Mesenchymal stem cell (in vitro differentiated cells and primary cell): ENCODE data around the gene AK5.

Experiments used
- DNase-seq: peaks from one replicate; pipeline ENCODE4 v3.0.0-alpha.2; 2013
- H2AFZ ChIP-seq: one replicate; pipeline ENCODE4 v1.6.1; 2013; ENCODE audit warnings: low read depth, mild to moderate bottlenecking, control low read depth, inconsistent platforms, low read length, moderate library complexity
- H2AK5ac ChIP-seq: 2 replicates; pipeline ENCODE4 v1.6.1; 2013; ENCODE audit warnings: low read length, moderate library complexity, mild to moderate bottlenecking, inconsistent platforms; ENCODE audit not compliant: severe bottlenecking
- H2BK120ac ChIP-seq: one replicate; pipeline ENCODE4 v1.6.1; 2013; ENCODE audit warnings: low read depth, mild to moderate bottlenecking, inconsistent platforms, low read length, moderate library complexity
- H2BK12ac ChIP-seq, 2 experiments: one replicate each; pipeline ENCODE4 v1.6.1; 2013; ENCODE audit warnings: inconsistent platforms in 2 of 2, low read length in 2 of 2, mild to moderate bottlenecking in 2 of 2, moderate library complexity in 2 of 2, control low read depth in 1 of 2
- H2BK15ac ChIP-seq: one replicate; pipeline ENCODE4 v1.6.1; 2013; ENCODE audit warnings: mild to moderate bottlenecking, low read depth, inconsistent platforms; ENCODE audit not compliant: poor library complexity, severe bottlenecking
- H2BK5ac ChIP-seq: 2 replicates; pipeline ENCODE4 v1.6.1; 2013; ENCODE audit warnings: low read depth, mild to moderate bottlenecking, low read length, control low read depth, inconsistent platforms; ENCODE audit not compliant: poor library complexity, severe bottlenecking
- H3K14ac ChIP-seq, 2 experiments: one replicate each; pipeline ENCODE4 v1.6.1; 2013; ENCODE audit warnings: inconsistent platforms in 2 of 2, low read length in 2 of 2, control low read depth in 1 of 2, mild to moderate bottlenecking in 1 of 2, moderate library complexity in 1 of 2
- H3K18ac ChIP-seq, 2 experiments: one replicate each; pipeline ENCODE4 v1.6.1; 2013; ENCODE audit warnings: inconsistent platforms in 2 of 2, low read length in 2 of 2, control low read depth in 1 of 2, low read depth in 1 of 2, mild to moderate bottlenecking in 1 of 2
- H3K23ac ChIP-seq, 2 experiments: one replicate each; pipeline ENCODE4 v1.6.1; 2013; ENCODE audit warnings: inconsistent platforms in 2 of 2, low read length in 2 of 2, mild to moderate bottlenecking in 2 of 2, moderate library complexity in 2 of 2, control low read depth in 1 of 2
- H3K27ac ChIP-seq: 2 replicates; pipeline ENCODE4 v1.5.1; 2013; ENCODE audit warnings: mild to moderate bottlenecking, moderate library complexity, low read length, control low read depth, inconsistent platforms; ENCODE audit not compliant: poor library complexity, severe bottlenecking
- H3K27me3 ChIP-seq, 2 experiments: 2 replicates each; pipeline versions ENCODE4 v1.6.1 to v1.7.0; 2013; ENCODE audit warnings: low read length in 2 of 2, mild to moderate bottlenecking in 2 of 2, moderate library complexity in 2 of 2, control low read depth in 1 of 2, inconsistent platforms in 1 of 2; ENCODE audit not compliant: control insufficient read depth in 1 of 2, insufficient read depth in 1 of 2
- H3K36me3 ChIP-seq, 2 experiments: 2 replicates each; pipeline versions ENCODE4 v1.6.1 to v1.7.0; 2013; ENCODE audit warnings: low read length in 2 of 2, control low read depth in 1 of 2, inconsistent platforms in 1 of 2, low read depth in 1 of 2, mild to moderate bottlenecking in 1 of 2; ENCODE audit not compliant: insufficient read depth in 2 of 2, control insufficient read depth in 1 of 2
- H3K4ac ChIP-seq, 2 experiments: one replicate each; pipeline ENCODE4 v1.6.1; 2013; ENCODE audit warnings: inconsistent platforms in 2 of 2, low read length in 2 of 2, mild to moderate bottlenecking in 2 of 2, moderate library complexity in 2 of 2, control low read depth in 1 of 2, low read depth in 1 of 2
- H3K4me1 ChIP-seq: 2 replicates; pipeline ENCODE4 v1.6.1; 2013; ENCODE audit warnings: low read depth, low read length, control low read depth; ENCODE audit not compliant: control insufficient read depth, insufficient read depth
- H3K4me2 ChIP-seq: 2 replicates; pipeline ENCODE4 v1.6.1; 2013; ENCODE audit warnings: low read length, mild to moderate bottlenecking, inconsistent platforms; ENCODE audit not compliant: poor library complexity, severe bottlenecking
- H3K4me3 ChIP-seq, 2 experiments: 2 replicates each; pipeline versions ENCODE4 v1.5.1 to v1.7.0; 2013; ENCODE audit warnings: low read length in 2 of 2, mild to moderate bottlenecking in 2 of 2, control low read depth in 1 of 2, low read depth in 1 of 2; ENCODE audit not compliant: insufficient read depth in 1 of 2
- H3K79me1 ChIP-seq: replicated peaks from 2 replicates; pipeline ENCODE4 v1.6.1; 2013; ENCODE audit warnings: mild to moderate bottlenecking, control low read depth, low read length, inconsistent platforms; ENCODE audit not compliant: poor library complexity, severe bottlenecking
- H3K9ac ChIP-seq: 2 replicates; pipeline ENCODE4 v1.7.0; 2013; ENCODE audit warnings: mild to moderate bottlenecking, low read length, moderate library complexity
- H3K9me3 ChIP-seq: 2 replicates; pipeline ENCODE4 v1.7.0; 2013; ENCODE audit warnings: mild to moderate bottlenecking, low read length; ENCODE audit not compliant: control insufficient read depth
- H4K8ac ChIP-seq: one replicate; pipeline ENCODE4 v1.6.1; 2013; ENCODE audit warnings: inconsistent platforms, mild to moderate bottlenecking, low read length, moderate library complexity
- H4K91ac ChIP-seq: one replicate; pipeline ENCODE4 v1.6.1; 2013; ENCODE audit warnings: mild to moderate bottlenecking, low read length, inconsistent platforms
- WGBS: methylation state at CpG from one replicate; pipeline ENCODE4 v1.1.7; 2013; ENCODE audit warnings: mixed read lengths; 5-methylcytosine and 5-hydroxymethylcytosine counted together

Gene AK5

DNA sequence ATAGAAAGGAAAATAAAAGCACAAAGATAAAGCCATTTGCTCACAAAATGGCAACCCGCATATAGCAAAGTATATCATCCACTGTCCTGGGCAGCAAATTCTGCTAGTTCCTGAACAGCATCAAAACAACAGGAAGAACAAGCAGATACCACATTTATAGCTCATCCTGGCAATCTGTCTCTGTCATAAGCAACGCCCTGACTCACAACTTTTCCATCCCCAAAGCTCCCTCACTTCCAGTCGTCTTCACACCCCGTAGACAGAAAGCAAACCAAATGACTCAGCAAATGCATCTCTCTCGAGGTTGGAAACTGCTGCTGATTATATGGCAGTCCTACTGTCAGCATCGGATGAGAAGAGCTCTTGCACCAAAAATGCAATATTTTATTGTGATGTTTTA lies 65.8 kb downstream of the AK5 start:
- no peak overlapping the region for H2AK5ac ChIP-seq
- no peak overlapping the region for H2BK5ac ChIP-seq
- peaks cover 7% of the 10 kb centered on the region for H3K79me1 ChIP-seq
- WGBS: 1% methylated on average over 5 of the region's 6 CpGs
- H3K36me3 ChIP-seq: peaks cover 0 to 2% of the 10 kb centered on the region in 2 experiments
- peak; percentile 96 for DNase-seq
- H3K4ac ChIP-seq: peak overlapping the region in 1 of 2 experiments; percentile 30
- no peak overlapping the region for H4K8ac ChIP-seq
- no peak overlapping the region for H2AFZ ChIP-seq
- H3K23ac ChIP-seq: no peak overlapping the region
- no peak overlapping the region for H3K4me2 ChIP-seq
- peak overlapping the region; percentile 62 for H3K27ac ChIP-seq
- peak overlapping the region in 1 of 2 experiments; percentile 7 for H3K18ac ChIP-seq
- no peak overlapping the region for H2BK120ac ChIP-seq
- H2BK12ac ChIP-seq: no peak overlapping the region
- H2BK15ac ChIP-seq: no peak overlapping the region
- peak overlapping the region; percentile 2 for H3K9ac ChIP-seq
- H4K91ac ChIP-seq: no peak overlapping the region
- H3K27me3 ChIP-seq: no peaks in the 10 kb centered on the region
- H3K4me1 ChIP-seq: no peaks in the 10 kb centered on the region
- H3K4me3 ChIP-seq: no peak overlapping the region
- H3K14ac ChIP-seq: no peak overlapping the region
- H3K9me3 ChIP-seq: no peaks in the 10 kb centered on the region

DNA sequence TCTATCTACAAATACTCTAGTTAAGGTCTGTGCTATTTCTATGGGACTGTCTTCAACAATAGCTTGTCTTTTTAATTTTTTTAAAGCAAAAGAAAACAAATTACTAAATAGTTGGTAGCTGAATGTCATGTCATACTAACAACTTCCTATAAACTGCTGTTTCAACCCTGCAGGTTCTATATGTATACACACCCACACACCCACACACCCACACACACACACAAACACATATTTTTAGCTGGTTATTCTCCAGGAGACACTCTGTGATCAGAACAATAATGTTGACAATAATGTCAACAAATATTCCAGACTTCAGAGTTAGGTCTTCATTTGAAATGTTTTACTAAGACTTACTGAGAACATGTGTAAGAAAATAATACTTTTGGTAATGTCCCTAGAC lies 66.7 kb downstream of the AK5 start:
- no peak overlapping the region for H2AFZ ChIP-seq
- no peak overlapping the region for H3K27ac ChIP-seq
- H4K8ac ChIP-seq: no peak overlapping the region
- no peaks in the 10 kb centered on the region for H3K27me3 ChIP-seq
- no peak for DNase-seq
- H3K9ac ChIP-seq: no peak overlapping the region
- H3K23ac ChIP-seq: no peak overlapping the region
- no peak overlapping the region for H4K91ac ChIP-seq
- no peak overlapping the region for H3K14ac ChIP-seq
- H2BK15ac ChIP-seq: no peak overlapping the region
- no peak overlapping the region for H2BK5ac ChIP-seq
- H3K79me1 ChIP-seq: peaks cover 7% of the 10 kb centered on the region
- no peak overlapping the region for H3K4me3 ChIP-seq
- no peaks in the 10 kb centered on the region for H3K9me3 ChIP-seq
- H3K18ac ChIP-seq: peak overlapping the region in 1 of 2 experiments; percentile 61
- H3K36me3 ChIP-seq: peaks cover 0 to 3% of the 10 kb centered on the region in 2 experiments
- no peak overlapping the region for H2BK12ac ChIP-seq
- H3K4ac ChIP-seq: no peak overlapping the region
- no peak overlapping the region for H2AK5ac ChIP-seq
- H3K4me2 ChIP-seq: no peak overlapping the region
- no peaks in the 10 kb centered on the region for H3K4me1 ChIP-seq
- no peak overlapping the region for H2BK120ac ChIP-seq

DNA sequence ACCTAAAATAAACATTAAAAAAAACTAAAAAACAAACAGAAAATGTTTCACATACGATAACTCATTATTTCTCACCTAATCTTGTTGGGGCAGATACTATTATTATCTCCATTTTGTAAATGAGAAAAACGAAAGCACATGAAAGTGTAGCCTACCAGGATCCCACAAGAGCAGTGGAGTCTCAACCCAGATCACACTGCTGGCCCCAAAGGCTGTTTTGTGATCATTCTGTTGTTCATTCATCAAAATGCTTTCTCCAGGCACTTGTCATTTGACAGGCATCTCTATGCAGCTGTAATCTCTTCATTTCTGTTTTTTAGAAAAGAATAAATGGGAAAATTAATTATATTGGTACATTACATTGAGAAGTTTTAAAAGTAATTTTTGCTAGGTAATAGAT lies 67.5 kb downstream of the AK5 start:
- no peak overlapping the region for H2BK15ac ChIP-seq
- 95% methylated on average over 2 of the region's 2 CpGs for whole genome bisulfite sequencing
- H3K79me1 ChIP-seq: peaks cover 9% of the 10 kb centered on the region
- H4K8ac ChIP-seq: no peak overlapping the region
- H2AFZ ChIP-seq: no peak overlapping the region
- H3K23ac ChIP-seq: no peak overlapping the region
- no peak overlapping the region for H3K14ac ChIP-seq
- H3K4ac ChIP-seq: no peak overlapping the region
- DNase-seq: no peak
- no peak overlapping the region for H3K4me3 ChIP-seq
- H2BK5ac ChIP-seq: no peak overlapping the region
- peaks cover 0 to 5% of the 10 kb centered on the region in 2 experiments for H3K36me3 ChIP-seq
- no peak overlapping the region for H3K9ac ChIP-seq
- H3K4me2 ChIP-seq: no peak overlapping the region
- H3K4me1 ChIP-seq: no peaks in the 10 kb centered on the region
- H4K91ac ChIP-seq: no peak overlapping the region
- no peak overlapping the region for H3K18ac ChIP-seq
- H3K27ac ChIP-seq: no peak overlapping the region
- no peaks in the 10 kb centered on the region for H3K9me3 ChIP-seq
- H2AK5ac ChIP-seq: no peak overlapping the region
- no peak overlapping the region for H2BK12ac ChIP-seq
- H2BK120ac ChIP-seq: no peak overlapping the region
- H3K27me3 ChIP-seq: no peaks in the 10 kb centered on the region

DNA sequence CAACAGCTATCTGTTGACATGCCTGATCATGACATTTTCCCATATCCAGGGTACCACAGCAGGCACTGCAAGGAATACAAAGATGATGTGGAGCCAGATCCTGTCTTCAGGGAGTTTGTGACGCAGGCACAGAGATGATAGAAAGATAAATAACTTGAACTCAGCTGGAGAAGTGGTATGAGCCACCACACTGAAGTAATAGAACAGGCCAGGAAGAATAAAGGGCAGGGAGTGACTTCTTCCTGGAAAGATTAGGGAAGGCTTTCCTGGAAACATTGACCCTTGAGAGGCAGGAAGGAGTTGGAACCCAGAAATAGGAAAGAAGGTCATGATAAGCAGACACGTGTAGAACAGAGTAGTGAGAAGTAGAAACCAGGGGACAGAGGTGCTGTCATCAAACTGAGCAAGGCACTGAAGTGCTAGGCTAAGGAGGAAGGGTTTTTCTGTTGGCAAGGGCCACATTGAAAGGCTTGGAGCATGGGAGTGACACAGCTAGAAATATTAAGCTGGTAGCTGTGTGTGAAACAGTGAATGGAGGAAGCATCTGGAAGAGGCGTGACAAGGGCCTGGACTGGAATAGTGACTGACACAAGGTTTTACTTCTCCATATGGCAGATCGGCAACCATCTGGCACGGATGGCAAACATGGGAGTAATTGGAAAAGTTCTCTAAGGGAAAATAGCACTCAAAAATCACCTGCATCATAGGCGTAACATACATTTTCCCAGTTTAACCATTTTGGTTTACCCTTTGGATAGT lies 68.4 kb downstream of the AK5 start:
- H3K14ac ChIP-seq: no peak overlapping the region
- no peak overlapping the region for H2BK5ac ChIP-seq
- no peak overlapping the region for H3K4me3 ChIP-seq
- H3K4me2 ChIP-seq: no peak overlapping the region
- peak overlapping the region; percentile 62 for H4K8ac ChIP-seq
- no peaks in the 10 kb centered on the region for H3K4me1 ChIP-seq
- H3K9me3 ChIP-seq: no peaks in the 10 kb centered on the region
- no peak overlapping the region for H2AK5ac ChIP-seq
- peak overlapping the region; percentile 73 for H2BK15ac ChIP-seq
- H3K4ac ChIP-seq: peak overlapping the region in 1 of 2 experiments; percentile 6
- H4K91ac ChIP-seq: peak overlapping the region; percentile 63
- H3K18ac ChIP-seq: peak overlapping the region in 1 of 2 experiments; percentile 14
- no peak overlapping the region for H3K23ac ChIP-seq
- H3K36me3 ChIP-seq: peaks cover 0 to 5% of the 10 kb centered on the region in 2 experiments
- no peak overlapping the region for H3K9ac ChIP-seq
- H2BK12ac ChIP-seq: peak overlapping the region in 1 of 2 experiments; percentile 18
- H2AFZ ChIP-seq: no peak overlapping the region
- 79% methylated on average over 5 of the region's 6 CpGs for WGBS
- H3K27ac ChIP-seq: no peak overlapping the region
- H2BK120ac ChIP-seq: no peak overlapping the region
- DNase-seq: no peak
- H3K27me3 ChIP-seq: no peaks in the 10 kb centered on the region
- H3K79me1 ChIP-seq: peaks cover 7% of the 10 kb centered on the region
